MM.1S (cell line): ENCODE measurements around the gene CD101.

ENCODE experiments used
- DNase-seq: peaks from one replicate; pipeline ENCODE4 v3.0.0-alpha.2; 2015
- H2AFZ ChIP-seq: fragments of 300-600 bp; sonication (generic); 2 replicates; pipeline ENCODE4 v1.6.0; 2016; ENCODE audit warnings: antibody characterized with exemption, low read length
- H3F3A ChIP-seq: fragments of 300-600 bp; sonication (generic); 2 replicates; pipeline ENCODE4 v1.6.1; 2016; ENCODE audit warnings: mild to moderate bottlenecking, antibody characterized with exemption, low read length, moderate library complexity, mixed read lengths; ENCODE audit not compliant: insufficient read depth
- H3K27ac ChIP-seq: fragments of 300-600 bp; sonication (generic); 2 replicates; pipeline ENCODE4 v1.5.1; 2016; ENCODE audit warnings: mild to moderate bottlenecking, low read length
- H3K27me3 ChIP-seq: fragments of 300-600 bp; sonication (generic); replicated peaks from 2 replicates; pipeline ENCODE4 v1.6.0; 2016; ENCODE audit warnings: low read length; ENCODE audit not compliant: insufficient read depth
- H3K36me3 ChIP-seq: fragments of 300-600 bp; sonication (generic); replicated peaks from 2 replicates; pipeline ENCODE4 v1.6.1; 2016; ENCODE audit warnings: mild to moderate bottlenecking, low read length, mixed read lengths; ENCODE audit not compliant: insufficient read depth
- H3K4me1 ChIP-seq: fragments of 300-600 bp; sonication (generic); 2 replicates; pipeline ENCODE4 v1.6.1; 2016; ENCODE audit warnings: low read length, mixed read lengths
- H3K4me2 ChIP-seq: fragments of 300-600 bp; sonication (generic); 2 replicates; pipeline ENCODE4 v1.6.0; 2016; ENCODE audit warnings: low read depth, low read length
- H3K4me3 ChIP-seq: fragments of 300-600 bp; sonication (generic); 2 replicates; pipeline ENCODE4 v1.5.1; 2016; ENCODE audit warnings: low read length, mixed read lengths
- H3K79me2 ChIP-seq: fragments of 300-600 bp; sonication (generic); 2 replicates; pipeline ENCODE4 v1.6.1; 2016; ENCODE audit warnings: mixed run types, low read length, mixed read lengths
- H3K9ac ChIP-seq: fragments of 300-600 bp; sonication (generic); 2 replicates; pipeline ENCODE4 v1.6.1; 2016; ENCODE audit warnings: low read length, mixed read lengths
- H3K9me2 ChIP-seq: fragments of 300-600 bp; sonication (generic); replicated peaks from 2 replicates; pipeline ENCODE4 v1.6.1; 2016; ENCODE audit warnings: mild to moderate bottlenecking, low read length, mixed read lengths; ENCODE audit not compliant: insufficient read depth
- H3K9me3 ChIP-seq: fragments of 300-600 bp; sonication (generic); replicated peaks from 2 replicates; pipeline ENCODE4 v1.6.1; 2016; ENCODE audit warnings: mild to moderate bottlenecking, low read length, mixed read lengths; ENCODE audit not compliant: insufficient read depth
- H4K20me1 ChIP-seq: fragments of 300-600 bp; sonication (generic); 2 replicates; pipeline ENCODE4 v1.6.1; 2016; ENCODE audit warnings: mild to moderate bottlenecking, low read length, moderate library complexity, mixed read lengths; ENCODE audit not compliant: insufficient read depth
- EZH2 ChIP-seq: fragments of 300-600 bp; sonication (generic); optimal IDR thresholded peaks from 2 replicates; pipeline ENCODE3; 2017; ENCODE audit warnings: low read depth, mild to moderate bottlenecking, antibody characterized with exemption, low read length, mixed read lengths
- EZH2phosphoT487 ChIP-seq: fragments of 300-600 bp; sonication (generic); IDR thresholded peaks from 2 replicates; pipeline ENCODE4 v1.6.1; 2018; ENCODE audit warnings: antibody characterized with exemption, low read length
- TF ChIP-seq, protein P1 (sequence below): fragments of 300-600 bp; sonication (generic); IDR thresholded peaks from 2 replicates; pipeline ENCODE4 v1.5.1; 2016; ENCODE audit warnings: antibody characterized with exemption, low read length, mixed read lengths

The CD101 gene

DNA sequence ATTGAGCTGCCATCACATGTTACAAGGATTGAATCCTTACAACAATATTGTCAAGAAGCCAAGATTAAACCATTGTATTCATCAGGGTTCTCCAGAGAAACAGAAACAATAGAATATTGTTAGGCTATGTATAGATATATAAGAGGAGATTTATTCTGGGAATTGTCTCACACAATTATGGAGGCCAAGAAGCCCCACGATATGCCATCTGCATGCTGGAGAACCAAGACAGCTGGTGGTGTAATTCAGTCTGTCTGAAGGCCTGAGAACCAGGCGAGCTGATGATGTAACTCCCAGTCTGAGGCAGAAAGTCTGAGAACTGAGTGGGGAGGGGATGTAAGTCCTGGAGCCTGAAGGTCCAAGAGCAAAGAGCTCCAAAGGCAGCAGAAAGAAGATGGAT is 44.1 kb downstream of the CD101 start:
- no peak overlapping the region for H2AFZ ChIP-seq
- no peak for DNase-seq
- H3K4me1 ChIP-seq: no peaks in the 10 kb centered on the region
- H3K79me2 ChIP-seq: no peaks in the 10 kb centered on the region
- no peak overlapping the region for H3K9ac ChIP-seq
- no peak for TF ChIP-seq EZH2phosphoT487
- TF ChIP-seq EZH2: no peak
- TF ChIP-seq, protein P1, sequence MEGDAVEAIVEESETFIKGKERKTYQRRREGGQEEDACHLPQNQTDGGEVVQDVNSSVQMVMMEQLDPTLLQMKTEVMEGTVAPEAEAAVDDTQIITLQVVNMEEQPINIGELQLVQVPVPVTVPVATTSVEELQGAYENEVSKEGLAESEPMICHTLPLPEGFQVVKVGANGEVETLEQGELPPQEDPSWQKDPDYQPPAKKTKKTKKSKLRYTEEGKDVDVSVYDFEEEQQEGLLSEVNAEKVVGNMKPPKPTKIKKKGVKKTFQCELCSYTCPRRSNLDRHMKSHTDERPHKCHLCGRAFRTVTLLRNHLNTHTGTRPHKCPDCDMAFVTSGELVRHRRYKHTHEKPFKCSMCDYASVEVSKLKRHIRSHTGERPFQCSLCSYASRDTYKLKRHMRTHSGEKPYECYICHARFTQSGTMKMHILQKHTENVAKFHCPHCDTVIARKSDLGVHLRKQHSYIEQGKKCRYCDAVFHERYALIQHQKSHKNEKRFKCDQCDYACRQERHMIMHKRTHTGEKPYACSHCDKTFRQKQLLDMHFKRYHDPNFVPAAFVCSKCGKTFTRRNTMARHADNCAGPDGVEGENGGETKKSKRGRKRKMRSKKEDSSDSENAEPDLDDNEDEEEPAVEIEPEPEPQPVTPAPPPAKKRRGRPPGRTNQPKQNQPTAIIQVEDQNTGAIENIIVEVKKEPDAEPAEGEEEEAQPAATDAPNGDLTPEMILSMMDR: no peak
- H3K4me2 ChIP-seq: no peak overlapping the region
- H4K20me1 ChIP-seq: no peaks in the 10 kb centered on the region
- no peaks in the 10 kb centered on the region for H3K9me2 ChIP-seq
- H3K27ac ChIP-seq: no peak overlapping the region
- no peaks in the 10 kb centered on the region for H3F3A ChIP-seq
- H3K36me3 ChIP-seq: no peaks in the 10 kb centered on the region
- H3K27me3 ChIP-seq: no peaks in the 10 kb centered on the region
- H3K4me3 ChIP-seq: no peak overlapping the region
- no peaks in the 10 kb centered on the region for H3K9me3 ChIP-seq

DNA sequence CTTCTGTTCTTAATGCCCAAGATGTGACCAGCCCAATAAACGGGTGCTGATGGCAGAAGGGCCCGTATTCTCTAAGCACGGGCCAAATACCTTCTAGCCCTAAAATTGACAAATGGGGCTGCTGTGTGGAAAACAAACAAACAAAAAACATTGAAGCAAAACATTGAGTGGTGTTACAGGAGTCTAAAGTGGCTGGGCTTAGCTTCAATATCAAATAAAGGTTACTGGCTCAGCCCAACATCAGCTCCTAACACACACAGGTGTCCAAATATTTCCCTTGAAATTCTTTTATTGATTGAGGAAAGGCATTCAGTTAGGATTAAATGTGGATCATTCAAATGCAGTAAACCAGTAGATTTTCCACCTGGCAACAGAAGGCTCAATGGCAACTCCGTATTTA is 45.2 kb downstream of the CD101 start:
- Histone ChIP-seq H3K9ac (no peak overlapping the region), H3K4me2 (no peak overlapping the region), H3K27me3 (no peaks in the 10 kb centered on the region), H3K79me2 (no peaks in the 10 kb centered on the region), H3K27ac (no peak overlapping the region), H3K9me3 (no peaks in the 10 kb centered on the region), H3K36me3 (no peaks in the 10 kb centered on the region), H3K4me3 (no peak overlapping the region), H2AFZ (no peak overlapping the region), H3K4me1 (no peaks in the 10 kb centered on the region), H3K9me2 (no peaks in the 10 kb centered on the region), H4K20me1 (no peaks in the 10 kb centered on the region), H3F3A (no peaks in the 10 kb centered on the region)
- TF ChIP-seq, protein P1: no peak
- TF ChIP-seq EZH2phosphoT487: no peak
- no peak for DNase-seq

DNA sequence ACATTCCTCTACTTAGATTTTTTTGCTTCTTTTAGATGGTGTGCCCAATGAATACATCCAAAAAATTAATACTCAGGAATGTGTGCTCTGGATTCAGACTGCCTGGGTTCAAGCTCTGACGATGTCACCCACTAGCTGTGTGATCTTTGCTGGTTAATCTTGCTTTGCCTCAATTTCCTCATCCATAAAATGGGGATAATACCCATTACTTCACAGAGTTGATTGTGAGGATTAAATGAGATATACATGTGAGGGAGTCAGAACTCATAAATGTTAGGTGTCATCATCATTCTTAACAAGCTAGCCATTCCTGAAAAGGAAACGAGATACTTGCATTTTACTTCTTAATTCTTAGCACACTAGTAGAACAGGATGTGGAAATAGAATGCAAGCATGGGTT is 45.7 kb downstream of the CD101 start:
- no peaks in the 10 kb centered on the region for H3K79me2 ChIP-seq
- no peak overlapping the region for H3K4me3 ChIP-seq
- H3F3A ChIP-seq: no peaks in the 10 kb centered on the region
- TF ChIP-seq, protein P1: no peak
- TF ChIP-seq EZH2 (no peak), EZH2phosphoT487 (no peak)
- H3K9me3 ChIP-seq: no peaks in the 10 kb centered on the region
- H4K20me1 ChIP-seq: no peaks in the 10 kb centered on the region
- H2AFZ ChIP-seq: no peak overlapping the region
- H3K36me3 ChIP-seq: no peaks in the 10 kb centered on the region
- H3K9me2 ChIP-seq: no peaks in the 10 kb centered on the region
- H3K9ac ChIP-seq: no peak overlapping the region
- no peak for DNase-seq
- H3K4me2 ChIP-seq: no peak overlapping the region
- no peak overlapping the region for H3K27ac ChIP-seq
- H3K4me1 ChIP-seq: no peaks in the 10 kb centered on the region
- no peaks in the 10 kb centered on the region for H3K27me3 ChIP-seq

DNA sequence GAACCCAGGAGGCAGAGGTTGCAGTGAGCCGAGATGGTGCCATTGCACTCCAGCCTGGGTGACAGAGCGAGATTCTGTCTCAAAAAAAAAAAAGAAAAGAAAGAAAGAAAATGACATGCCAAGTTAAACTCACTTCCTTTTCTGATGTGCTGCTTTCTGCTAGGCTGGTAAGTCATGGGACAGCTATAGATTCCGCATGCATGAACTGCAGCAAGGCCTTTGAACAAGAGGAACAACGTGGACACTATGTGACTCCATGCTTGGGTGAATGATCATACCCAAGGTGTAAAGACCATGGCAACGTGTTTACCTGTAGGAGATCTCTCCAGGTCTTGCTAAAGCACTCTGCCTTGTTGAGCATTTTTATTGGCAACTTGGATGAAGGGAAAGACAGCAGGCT is 48.3 kb downstream of the CD101 start:
- Histone ChIP-seq H3K4me2 (no peak overlapping the region), H2AFZ (no peak overlapping the region), H3K27ac (no peak overlapping the region), H3K27me3 (no peaks in the 10 kb centered on the region), H3K9me2 (no peaks in the 10 kb centered on the region), H3F3A (no peaks in the 10 kb centered on the region), H3K36me3 (no peaks in the 10 kb centered on the region), H3K4me3 (no peak overlapping the region), H3K4me1 (no peaks in the 10 kb centered on the region), H3K9me3 (no peaks in the 10 kb centered on the region), H4K20me1 (no peaks in the 10 kb centered on the region), H3K9ac (no peak overlapping the region), H3K79me2 (no peaks in the 10 kb centered on the region)
- TF ChIP-seq EZH2phosphoT487 (no peak), EZH2 (no peak)
- TF ChIP-seq, protein P1: no peak
- DNase-seq: no peak
